ENCODE measurements around the gene AGR2.

DNA sequence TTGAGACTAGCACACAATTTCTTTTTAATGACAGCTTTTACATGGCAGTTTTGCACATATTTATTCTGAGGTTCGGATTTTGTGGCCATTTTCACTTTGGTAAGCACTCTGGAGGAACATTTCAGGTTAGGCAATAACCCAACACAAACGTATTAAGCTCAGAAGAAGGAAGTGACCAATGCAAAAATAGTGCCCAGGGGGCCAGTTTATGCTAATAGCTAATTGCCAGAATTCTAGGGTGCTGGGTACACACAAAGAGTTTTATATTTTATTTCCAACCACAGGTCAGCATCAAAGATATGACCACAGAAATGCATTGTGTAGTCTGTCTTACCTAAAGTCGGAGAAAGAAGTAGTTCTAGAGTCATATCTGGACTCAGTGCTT lies 8.4 kb upstream of the AGR2 start:
- TF ChIP-seq, protein P1, sequence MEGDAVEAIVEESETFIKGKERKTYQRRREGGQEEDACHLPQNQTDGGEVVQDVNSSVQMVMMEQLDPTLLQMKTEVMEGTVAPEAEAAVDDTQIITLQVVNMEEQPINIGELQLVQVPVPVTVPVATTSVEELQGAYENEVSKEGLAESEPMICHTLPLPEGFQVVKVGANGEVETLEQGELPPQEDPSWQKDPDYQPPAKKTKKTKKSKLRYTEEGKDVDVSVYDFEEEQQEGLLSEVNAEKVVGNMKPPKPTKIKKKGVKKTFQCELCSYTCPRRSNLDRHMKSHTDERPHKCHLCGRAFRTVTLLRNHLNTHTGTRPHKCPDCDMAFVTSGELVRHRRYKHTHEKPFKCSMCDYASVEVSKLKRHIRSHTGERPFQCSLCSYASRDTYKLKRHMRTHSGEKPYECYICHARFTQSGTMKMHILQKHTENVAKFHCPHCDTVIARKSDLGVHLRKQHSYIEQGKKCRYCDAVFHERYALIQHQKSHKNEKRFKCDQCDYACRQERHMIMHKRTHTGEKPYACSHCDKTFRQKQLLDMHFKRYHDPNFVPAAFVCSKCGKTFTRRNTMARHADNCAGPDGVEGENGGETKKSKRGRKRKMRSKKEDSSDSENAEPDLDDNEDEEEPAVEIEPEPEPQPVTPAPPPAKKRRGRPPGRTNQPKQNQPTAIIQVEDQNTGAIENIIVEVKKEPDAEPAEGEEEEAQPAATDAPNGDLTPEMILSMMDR (IDR thresholded peaks at IDR 0.05; ENCODE audit: low read length): no peak
- TF ChIP-seq EZH2 (IDR thresholded peaks at IDR 0.05; ENCODE audit: borderline replicate concordance, low read length): no peak
